ENCODE data around the gene KATNBL1. TPM values are rescaled to one million over a fixed set of nuclear protein-coding genes. Genes with fewer than 3 reads are reported as not detected.
"Not testable (repeated sequence)": the region's sequence is repeated elsewhere in the genome, so short reads cannot be mapped to it uniquely, and the experiment has no call there.

KATNBL1 gene
- total and polyA plus RNA-seq, 3 experiments from 2014 or later, result 29.0 to 43.8 (median 42.2) TPM

DNA sequence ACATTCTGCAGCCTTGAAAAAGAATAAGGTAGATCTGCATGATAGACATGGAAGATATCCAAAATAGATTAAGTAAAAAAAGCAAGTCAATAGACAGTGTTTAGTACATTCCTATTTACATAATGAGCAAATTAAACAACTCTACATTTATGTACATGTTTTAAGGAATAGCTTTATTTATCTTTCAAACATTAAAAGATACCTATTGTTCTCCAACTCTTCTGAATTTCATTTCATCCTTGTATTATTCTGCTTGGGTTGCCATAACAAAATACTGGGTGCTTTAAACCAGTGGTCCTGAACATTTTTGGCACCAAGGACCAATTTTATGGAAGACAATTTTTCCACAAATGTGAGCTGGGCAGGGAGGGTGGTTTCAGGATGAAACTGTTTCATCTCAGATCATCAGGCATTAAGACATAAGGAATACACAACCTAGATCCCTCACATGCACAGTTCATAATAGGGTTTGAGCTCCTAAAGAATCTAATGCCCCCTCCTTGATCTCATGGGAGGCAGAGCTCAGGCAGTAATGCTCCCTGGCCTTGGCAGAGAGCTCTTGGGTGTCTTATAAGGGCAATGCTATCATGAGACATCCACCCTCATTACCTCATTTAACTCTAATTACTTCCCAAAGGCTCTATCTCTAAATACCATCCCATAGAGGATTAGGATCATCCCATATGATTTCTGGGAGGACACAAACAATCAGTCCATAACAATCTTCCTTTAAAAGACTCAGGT, 6.8 kb upstream of the KATNBL1 start:
- H3K27ac ChIP-seq (ENCODE audit: low read depth, low read length), result no peak overlapping the region
- CTCF ChIA-PET, result interaction anchor here (0.9 kb wide), 1 partner anchor 150 kb away, joined by 3 read pairs; the partner anchor contains the start of gene LPCAT4
- POLR2A ChIA-PET, result no interaction called here
- H3K4me1 Mint-ChIP-seq, result no peaks in the 10 kb centered on the region
- H3K4me1 ChIP-seq (ENCODE audit: insufficient read depth, low read length), result no peaks in the 10 kb centered on the region
- H3K4me3 ChIP-seq (ENCODE audit: low read length), result no peak overlapping the region
- no peak overlapping the region for H3K27ac Mint-ChIP-seq
- H3K9me3 ChIP-seq (ENCODE audit: low read length), result no peaks in the 10 kb centered on the region
- no peak overlapping the region for H3K4me3 Mint-ChIP-seq
- H3K36me3 Mint-ChIP-seq, result no peaks in the 10 kb centered on the region
- no peaks in the 10 kb centered on the region for H3K36me3 ChIP-seq (ENCODE audit: insufficient read depth, low read length)
- no peak for DNase-seq
- no peaks in the 10 kb centered on the region for H3K9me3 Mint-ChIP-seq
- no peaks in the 10 kb centered on the region for H3K27me3 ChIP-seq (ENCODE audit: insufficient read depth, low read length, poor library complexity, severe bottlenecking)
- H3K27me3 Mint-ChIP-seq, result peaks cover 0 to 4% of the 10 kb centered on the region in 2 donors

DNA sequence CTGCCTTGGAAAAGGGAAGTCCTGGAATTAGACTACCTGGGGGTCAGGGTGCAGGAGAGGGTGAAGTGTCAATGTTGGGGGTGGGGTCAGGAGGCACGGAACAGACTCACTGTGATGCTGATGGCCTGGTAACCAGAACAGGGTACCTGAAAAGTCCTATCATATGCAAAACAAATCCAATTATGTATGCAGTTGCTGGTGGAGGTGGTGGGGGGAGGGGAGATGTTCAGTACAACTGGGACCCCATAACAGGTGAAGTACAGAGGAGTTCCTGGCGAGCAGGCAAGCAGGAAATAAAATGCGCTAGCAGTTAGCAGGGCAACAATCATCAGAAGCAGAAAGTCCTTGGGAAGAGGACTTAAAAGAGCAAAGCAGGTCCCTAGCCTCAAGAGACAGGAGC, 4.2 kb upstream of the KATNBL1 start:
- DNase-seq, result no peak
- ChIA-PET POLR2A (no interaction called here), CTCF (no interaction called here)
- Histone ChIP-seq H3K36me3 (ENCODE audit: insufficient read depth, low read length) (no peaks in the 10 kb centered on the region), H3K27me3 (ENCODE audit: insufficient read depth, low read length, poor library complexity, severe bottlenecking) (no peaks in the 10 kb centered on the region), H3K9me3 (ENCODE audit: low read length) (no peaks in the 10 kb centered on the region), H3K4me3 (ENCODE audit: low read length) (no peak overlapping the region), H3K27ac (ENCODE audit: low read depth, low read length) (no peak overlapping the region), H3K4me1 (ENCODE audit: insufficient read depth, low read length) (peaks cover 3% of the 10 kb centered on the region)
- Mint-ChIP-seq H3K4me3 (no peak overlapping the region), H3K9me3 (no peaks in the 10 kb centered on the region), H3K27ac (no peak overlapping the region), H3K4me1 (peaks cover 5 to 8% (median 7%) of the 10 kb centered on the region in 3 donors), H3K36me3 (peaks cover 0 to 3% (median 0%) of the 10 kb centered on the region in 3 donors), H3K27me3 (peaks cover 0 to 4% of the 10 kb centered on the region in 2 donors)

DNA sequence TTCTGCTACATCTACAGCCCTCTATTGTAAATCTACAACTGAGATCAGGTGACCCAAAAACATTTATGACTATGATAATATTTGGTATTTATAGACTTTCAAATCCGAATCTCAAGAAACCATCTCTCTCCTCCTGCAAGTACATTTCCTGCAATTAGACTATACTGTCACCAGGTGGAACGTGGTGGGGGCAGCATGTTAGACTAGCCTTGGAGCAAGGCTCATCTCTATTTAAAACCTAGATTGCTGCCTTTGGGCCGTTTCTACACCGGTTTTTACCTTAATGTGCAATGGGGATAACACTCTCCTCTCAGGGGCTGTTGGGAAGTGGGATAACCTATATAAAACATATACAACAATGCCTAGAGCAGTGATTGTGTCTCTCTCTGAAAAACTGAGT, 3.8 kb upstream of the KATNBL1 start:
- POLR2A ChIA-PET, result no interaction called here
- no peak overlapping the region for H3K4me3 ChIP-seq (ENCODE audit: low read length)
- Mint-ChIP-seq H3K36me3 (peaks cover 0 to 3% (median 0%) of the 10 kb centered on the region in 3 donors), H3K27ac (no peak overlapping the region), H3K4me3 (no peak overlapping the region), H3K4me1 (peaks cover 9 to 13% (median 11%) of the 10 kb centered on the region in 3 donors), H3K27me3 (peaks cover 0 to 4% of the 10 kb centered on the region in 2 donors), H3K9me3 (no peaks in the 10 kb centered on the region)
- no peaks in the 10 kb centered on the region for H3K36me3 ChIP-seq (ENCODE audit: insufficient read depth, low read length)
- H3K4me1 ChIP-seq (ENCODE audit: insufficient read depth, low read length), result peaks cover 8% of the 10 kb centered on the region
- H3K27ac ChIP-seq (ENCODE audit: low read depth, low read length), result no peak overlapping the region
- CTCF ChIA-PET, result no interaction called here
- H3K9me3 ChIP-seq (ENCODE audit: low read length), result no peaks in the 10 kb centered on the region
- DNase-seq, result no peak
- H3K27me3 ChIP-seq (ENCODE audit: insufficient read depth, low read length, poor library complexity, severe bottlenecking), result no peaks in the 10 kb centered on the region

DNA sequence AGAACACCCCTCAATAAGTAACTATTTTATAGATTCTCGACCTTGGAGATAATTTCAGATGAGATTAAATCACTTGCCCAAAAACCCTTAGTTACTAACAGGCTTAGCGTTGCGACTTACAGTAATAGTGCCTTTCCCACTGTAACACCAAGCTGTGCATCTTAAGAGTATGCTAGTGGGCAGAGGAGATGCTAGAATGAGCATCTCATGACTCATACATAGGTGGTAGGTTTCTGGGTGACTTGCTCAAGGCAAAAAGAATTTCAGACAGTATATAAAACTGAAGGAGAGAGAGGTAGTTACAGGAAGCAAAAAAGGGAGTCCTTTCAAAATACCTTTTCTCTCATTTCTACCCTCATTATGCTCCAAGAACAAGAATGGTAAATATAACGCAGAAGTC, 3.9 kb downstream of the KATNBL1 start:
- no peak for DNase-seq
- Histone ChIP-seq H3K36me3 (ENCODE audit: insufficient read depth, low read length) (no peaks in the 10 kb centered on the region), H3K27ac (ENCODE audit: low read depth, low read length) (no peak overlapping the region), H3K27me3 (ENCODE audit: insufficient read depth, low read length, poor library complexity, severe bottlenecking) (no peaks in the 10 kb centered on the region), H3K4me3 (ENCODE audit: low read length) (no peak overlapping the region), H3K9me3 (ENCODE audit: low read length) (no peaks in the 10 kb centered on the region), H3K4me1 (ENCODE audit: insufficient read depth, low read length) (peaks cover 14% of the 10 kb centered on the region)
- Mint-ChIP-seq H3K36me3 (peaks cover 0 to 23% (median 1%) of the 10 kb centered on the region in 3 donors), H3K27me3 (no peaks in the 10 kb centered on the region), H3K9me3 (no peaks in the 10 kb centered on the region), H3K4me1 (peaks cover 23 to 55% (median 46%) of the 10 kb centered on the region in 3 donors), H3K27ac (no peak overlapping the region), H3K4me3 (peak overlapping the region in 1 of 7 donors; percentile 43)
- ChIA-PET CTCF (interaction anchor here (2.0 kb wide), 1 partner anchor 144 kb away, joined by 5 read pairs; no protein-coding TSS in a partner anchor), POLR2A (no interaction called here)

DNA sequence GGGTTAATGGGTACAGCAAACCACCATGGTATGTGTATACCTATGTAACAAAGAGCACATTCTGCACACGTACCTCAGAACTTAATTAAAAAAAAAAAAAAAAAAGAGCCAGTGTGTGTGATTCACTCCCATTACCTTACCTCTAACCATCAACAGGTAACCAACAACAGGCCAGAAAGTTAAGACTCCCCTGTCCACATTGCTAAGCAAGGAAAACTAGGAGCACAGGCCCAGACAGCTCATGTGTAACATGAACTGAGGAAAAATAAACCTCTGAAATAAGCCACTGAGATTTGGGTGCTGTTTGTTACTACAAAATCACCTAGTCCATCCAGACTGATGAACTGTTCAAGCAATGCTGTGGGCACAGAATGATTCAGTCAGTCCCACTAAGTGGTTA, 6.0 kb downstream of the KATNBL1 start:
- H3K4me3 Mint-ChIP-seq, result no peak overlapping the region
- no peaks in the 10 kb centered on the region for H3K27me3 Mint-ChIP-seq
- Histone ChIP-seq H3K9me3 (ENCODE audit: low read length) (no peaks in the 10 kb centered on the region), H3K27ac (ENCODE audit: low read depth, low read length) (no peak overlapping the region), H3K27me3 (ENCODE audit: insufficient read depth, low read length, poor library complexity, severe bottlenecking) (no peaks in the 10 kb centered on the region), H3K4me1 (ENCODE audit: insufficient read depth, low read length) (peaks cover 9% of the 10 kb centered on the region), H3K4me3 (ENCODE audit: low read length) (no peak overlapping the region), H3K36me3 (ENCODE audit: insufficient read depth, low read length) (no peaks in the 10 kb centered on the region)
- ChIA-PET CTCF (no interaction called here), POLR2A (no interaction called here)
- peaks cover 0 to 28% (median 1%) of the 10 kb centered on the region in 3 donors for H3K36me3 Mint-ChIP-seq
- peaks cover 17 to 49% (median 36%) of the 10 kb centered on the region in 3 donors for H3K4me1 Mint-ChIP-seq
- H3K27ac Mint-ChIP-seq, result no peak overlapping the region
- no peak for DNase-seq
- no peaks in the 10 kb centered on the region for H3K9me3 Mint-ChIP-seq

DNA sequence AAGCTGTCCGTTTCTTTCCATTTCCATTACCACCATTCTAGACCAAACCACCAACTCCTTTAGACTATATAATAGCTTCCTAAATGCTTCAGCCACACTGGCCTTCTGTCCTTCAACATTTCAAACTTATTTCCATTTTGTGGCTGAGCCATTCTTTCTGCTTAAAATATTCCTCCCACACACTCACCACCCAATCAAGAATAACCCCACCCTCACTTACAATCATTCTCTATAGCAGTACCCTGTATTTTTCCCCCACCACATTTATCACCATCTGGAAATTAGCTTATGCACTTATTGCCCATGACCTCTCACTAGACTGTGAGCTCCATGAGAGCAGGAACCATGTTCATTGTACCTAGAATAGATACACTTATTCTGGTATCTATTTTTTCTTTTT, 6.6 kb downstream of the KATNBL1 start:
- Mint-ChIP-seq H3K27me3 (no peaks in the 10 kb centered on the region), H3K4me3 (no peak overlapping the region), H3K27ac (no peak overlapping the region), H3K36me3 (peaks cover 0 to 30% (median 4%) of the 10 kb centered on the region in 3 donors), H3K9me3 (no peaks in the 10 kb centered on the region), H3K4me1 (peaks cover 11 to 49% (median 35%) of the 10 kb centered on the region in 3 donors)
- Histone ChIP-seq H3K27ac (ENCODE audit: low read depth, low read length) (no peak overlapping the region), H3K4me1 (ENCODE audit: insufficient read depth, low read length) (peaks cover 3% of the 10 kb centered on the region), H3K27me3 (ENCODE audit: insufficient read depth, low read length, poor library complexity, severe bottlenecking) (no peaks in the 10 kb centered on the region), H3K9me3 (ENCODE audit: low read length) (no peaks in the 10 kb centered on the region), H3K36me3 (ENCODE audit: insufficient read depth, low read length) (no peaks in the 10 kb centered on the region), H3K4me3 (ENCODE audit: low read length) (no peak overlapping the region)
- no peak for DNase-seq
- ChIA-PET POLR2A (no interaction called here), CTCF (no interaction called here)

DNA sequence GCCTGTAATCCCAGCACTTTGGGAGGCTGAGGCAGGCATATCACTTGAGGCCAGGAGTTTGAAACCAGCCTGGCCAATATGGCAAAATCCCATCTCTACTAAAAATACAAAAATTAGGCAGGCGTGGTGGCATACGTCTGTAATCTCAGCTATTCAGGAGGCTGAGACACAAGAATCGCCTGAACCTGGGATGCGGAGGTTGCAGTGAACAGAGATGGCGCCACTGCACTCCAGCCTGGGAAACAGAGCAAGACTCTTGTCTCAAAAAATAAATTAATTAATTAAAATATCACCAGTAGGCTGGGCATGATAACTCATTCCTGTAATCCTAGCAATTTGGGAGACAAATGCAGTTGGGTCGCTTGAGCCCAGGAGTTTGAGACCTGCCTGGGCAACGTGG, 16.6 kb downstream of the KATNBL1 start:
- peaks cover 0 to 14% (median 0%) of the 10 kb centered on the region in 3 donors for H3K36me3 Mint-ChIP-seq
- H3K4me1 ChIP-seq (ENCODE audit: insufficient read depth, low read length); POLR2A ChIA-PET; H3K27me3 Mint-ChIP-seq; H3K27ac ChIP-seq (ENCODE audit: low read depth, low read length); H3K9me3 Mint-ChIP-seq; CTCF ChIA-PET; H3K27ac Mint-ChIP-seq; H3K9me3 ChIP-seq (ENCODE audit: low read length); H3K27me3 ChIP-seq (ENCODE audit: insufficient read depth, low read length, poor library complexity, severe bottlenecking); H3K4me3 Mint-ChIP-seq; DNase-seq; H3K4me3 ChIP-seq (ENCODE audit: low read length); H3K36me3 ChIP-seq (ENCODE audit: insufficient read depth, low read length): not testable (repeated sequence)
- peaks cover 12 to 44% (median 25%) of the 10 kb centered on the region in 3 donors for H3K4me1 Mint-ChIP-seq

DNA sequence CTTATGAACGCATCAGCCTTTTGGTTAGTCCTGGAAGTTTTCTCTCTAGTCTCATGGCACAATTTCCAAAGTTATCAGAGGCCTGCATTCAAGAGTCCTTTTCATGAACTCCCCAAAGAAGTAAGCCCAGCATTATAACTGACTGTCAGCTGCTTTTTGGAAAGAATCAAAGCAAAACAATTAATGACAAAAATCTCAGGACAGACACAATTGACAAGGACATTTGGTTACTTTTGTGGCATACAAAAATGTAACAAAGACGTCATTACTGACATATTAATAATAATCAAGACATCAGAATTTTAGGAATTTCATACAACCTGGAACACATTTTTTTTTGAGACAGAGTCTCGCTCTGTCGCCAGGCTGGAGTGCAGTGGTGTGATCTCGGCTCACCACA, 21.2 kb downstream of the KATNBL1 start:
- ChIA-PET POLR2A (no interaction called here), CTCF (no interaction called here)
- DNase-seq, result no peak
- no peaks in the 10 kb centered on the region for H3K9me3 ChIP-seq (ENCODE audit: low read length)
- H3K27me3 ChIP-seq (ENCODE audit: insufficient read depth, low read length, poor library complexity, severe bottlenecking), result no peaks in the 10 kb centered on the region
- H3K4me3 ChIP-seq (ENCODE audit: low read length), result no peak overlapping the region
- Mint-ChIP-seq H3K9me3 (no peaks in the 10 kb centered on the region), H3K27ac (peak overlapping the region in 1 of 8 donors; percentile 53), H3K4me3 (no peak overlapping the region), H3K36me3 (peaks cover 0 to 15% (median 3%) of the 10 kb centered on the region in 3 donors), H3K27me3 (no peaks in the 10 kb centered on the region), H3K4me1 (peaks cover 15 to 46% (median 32%) of the 10 kb centered on the region in 3 donors)
- H3K4me1 ChIP-seq (ENCODE audit: insufficient read depth, low read length), result no peaks in the 10 kb centered on the region
- no peaks in the 10 kb centered on the region for H3K36me3 ChIP-seq (ENCODE audit: insufficient read depth, low read length)
- H3K27ac ChIP-seq (ENCODE audit: low read depth, low read length), result no peak overlapping the region
